ENCODE data around the gene RTN4R.
"Not testable (repeated sequence)": the region's sequence is repeated elsewhere in the genome, so short reads cannot be mapped to it uniquely, and the experiment has no call there.

GRCh38 chr22:20280163-20280562 lies 12.0 kb upstream of the RTN4R start:
- not testable (repeated sequence) for TF ChIP-seq EZH2 (IDR thresholded peaks at IDR 0.05; ENCODE audit: insufficient read depth, low read length); CTCF (IDR thresholded peaks at IDR 0.05; ENCODE audit: insufficient read depth, low read depth, low read length)
